ENCODE results near the gene SUSD3.
A peak's percentile ranks its signal among the peaks of the same experiment; 100 is the strongest.

The SUSD3 gene

GRCh38 chr9:93032545-93032944 is 26.0 kb upstream of the SUSD3 start:
- TF ChIP-seq CTCF (IDR thresholded peaks at IDR 0.05; ENCODE audit: unreplicated experiment in 3 of 3): no peak
- Mint-ChIP-seq H3K4me3 (no peak overlapping the region), H3K27me3 (ENCODE audit: low read depth) (peaks cover 15% of the 10 kb centered on the region), H3K27ac (peak overlapping the region in 1 of 3 experiments; percentile 31), H3K4me1 (peaks cover 33% of the 10 kb centered on the region), H3K36me3 (ENCODE audit: low read depth) (no peaks in the 10 kb centered on the region), H3K9me3 (no peaks in the 10 kb centered on the region)

GRCh38 chr9:93033531-93033930 is 25.0 kb upstream of the SUSD3 start:
- Mint-ChIP-seq H3K4me1 (peaks cover 29% of the 10 kb centered on the region), H3K27me3 (ENCODE audit: low read depth) (peaks cover 11% of the 10 kb centered on the region), H3K4me3 (peak overlapping the region in 1 of 3 experiments; percentile 51), H3K36me3 (ENCODE audit: low read depth) (no peaks in the 10 kb centered on the region), H3K27ac (peak overlapping the region; percentile 4 to 58 (median 37)), H3K9me3 (no peaks in the 10 kb centered on the region)
- no peak for TF ChIP-seq CTCF (IDR thresholded peaks at IDR 0.05; ENCODE audit: unreplicated experiment in 3 of 3)

GRCh38 chr9:93035106-93035660 is 23.3 kb upstream of the SUSD3 start:
- H3K27ac Mint-ChIP-seq: no peak overlapping the region
- H3K27me3 Mint-ChIP-seq (ENCODE audit: low read depth): peaks cover 7% of the 10 kb centered on the region
- H3K4me1 Mint-ChIP-seq: peaks cover 29% of the 10 kb centered on the region
- no peak for TF ChIP-seq CTCF (IDR thresholded peaks at IDR 0.05; ENCODE audit: unreplicated experiment in 3 of 3)
- no peaks in the 10 kb centered on the region for H3K36me3 Mint-ChIP-seq (ENCODE audit: low read depth)
- no peak overlapping the region for H3K4me3 Mint-ChIP-seq
- H3K9me3 Mint-ChIP-seq: no peaks in the 10 kb centered on the region

GRCh38 chr9:93035821-93036351 is 22.6 kb upstream of the SUSD3 start:
- no peak overlapping the region for H3K4me3 Mint-ChIP-seq
- H3K9me3 Mint-ChIP-seq: no peaks in the 10 kb centered on the region
- peaks cover 25% of the 10 kb centered on the region for H3K4me1 Mint-ChIP-seq
- peaks cover 7% of the 10 kb centered on the region for H3K27me3 Mint-ChIP-seq (ENCODE audit: low read depth)
- TF ChIP-seq CTCF (IDR thresholded peaks at IDR 0.05; ENCODE audit: unreplicated experiment in 3 of 3): no peak
- no peaks in the 10 kb centered on the region for H3K36me3 Mint-ChIP-seq (ENCODE audit: low read depth)
- H3K27ac Mint-ChIP-seq: no peak overlapping the region

GRCh38 chr9:93036887-93037475 is 21.5 kb upstream of the SUSD3 start:
- no peaks in the 10 kb centered on the region for H3K9me3 Mint-ChIP-seq
- H3K27ac Mint-ChIP-seq: no peak overlapping the region
- H3K36me3 Mint-ChIP-seq (ENCODE audit: low read depth): no peaks in the 10 kb centered on the region
- no peak overlapping the region for H3K4me3 Mint-ChIP-seq
- peak in 2 of 3 experiments; percentile 39 to 45 for TF ChIP-seq CTCF (IDR thresholded peaks at IDR 0.05; ENCODE audit: unreplicated experiment in 3 of 3)
- H3K27me3 Mint-ChIP-seq (ENCODE audit: low read depth): peaks cover 4% of the 10 kb centered on the region
- H3K4me1 Mint-ChIP-seq: peaks cover 16% of the 10 kb centered on the region
